NB4 (cell line): ENCODE data around the gene ZSCAN1.

Experiments used
- DNase-seq: peaks from one replicate; pipeline ENCODE4 v3.0.0; 2010; ENCODE audit warnings: low read depth
- H3K4me3 ChIP-seq: one replicate; pipeline ENCODE4 v1.5.1; 2011; ENCODE audit warnings: mild to moderate bottlenecking, low read depth, low read length, moderate library complexity
- CTCF ChIP-seq: IDR thresholded peaks from one replicate; pipeline ENCODE4 v1.5.1; 2012; ENCODE audit warnings: low read depth, low read length
- MAX ChIP-seq: IDR thresholded peaks from 2 replicates; pipeline ENCODE4 v1.6.1; 2011; ENCODE audit warnings: low read depth, low read length
- MYC ChIP-seq: IDR thresholded peaks from 2 replicates; pipeline ENCODE4 v1.6.1; 2011; ENCODE audit warnings: low read depth, low read length
- POLR2A ChIP-seq: IDR thresholded peaks from 2 replicates; pipeline ENCODE4 v1.6.1; 2011; ENCODE audit warnings: mild to moderate bottlenecking; ENCODE audit not compliant: insufficient read length; ENCODE audit errors: extremely low read depth

The ZSCAN1 gene

GRCh38 chr19:58033741-58034476 is at the start of gene ZSCAN1:
Gene ZSCAN1, plus strand, starts transcription at chr19:58034025. Its CDS starts 3,812 bp downstream, at chr19:58037837.
- no peak for DNase-seq
- no peak within 1 kb of the TSS for H3K4me3 ChIP-seq
- no peak for TF ChIP-seq MAX
- no peak for TF ChIP-seq POLR2A
- TF ChIP-seq MYC: no peak
- TF ChIP-seq CTCF: no peak

- DNase-seq: no peak
- TF ChIP-seq MAX (no peak), MYC (no peak), CTCF (no peak), POLR2A (no peak)
- no peak overlapping the region for H3K4me3 ChIP-seq
Observed at GRCh38 chr19:57992841-57993240, 41.0 kb upstream of the ZSCAN1 start.

GRCh38 chr19:58000677-58001076 is 33.1 kb upstream of the ZSCAN1 start:
- no peak for DNase-seq
- no peak for TF ChIP-seq CTCF
- no peak for TF ChIP-seq POLR2A
- TF ChIP-seq MYC: no peak
- no peak for TF ChIP-seq MAX
- H3K4me3 ChIP-seq: no peak overlapping the region

- no peak for DNase-seq
- TF ChIP-seq MAX (no peak), CTCF (no peak), POLR2A (no peak), MYC (no peak)
- H3K4me3 ChIP-seq: peak overlapping the region; percentile 44
Observed at GRCh38 chr19:58001895-58002369, 31.9 kb upstream of the ZSCAN1 start.

- DNase-seq: peak; percentile 74
- TF ChIP-seq CTCF (no peak), POLR2A (no peak), MYC (no peak), MAX (no peak)
- peak within 1 kb of the TSS; percentile 44 for H3K4me3 ChIP-seq
Observed at GRCh38 chr19:58002384-58003173, 31.2 kb upstream of the ZSCAN1 start, which contains the start of gene ZNF606. Gene ZNF606, minus strand, starts transcription at chr19:58002820. Its CDS starts 1,501 bp downstream, at chr19:58001319.
